ENCODE data around the gene FERMT1.
A peak's percentile ranks its signal among the peaks of the same experiment; 100 is the strongest.
"Not testable (repeated sequence)": the region's sequence is repeated elsewhere in the genome, so short reads cannot be mapped to it uniquely, and the experiment has no call there.

Gene FERMT1

DNA sequence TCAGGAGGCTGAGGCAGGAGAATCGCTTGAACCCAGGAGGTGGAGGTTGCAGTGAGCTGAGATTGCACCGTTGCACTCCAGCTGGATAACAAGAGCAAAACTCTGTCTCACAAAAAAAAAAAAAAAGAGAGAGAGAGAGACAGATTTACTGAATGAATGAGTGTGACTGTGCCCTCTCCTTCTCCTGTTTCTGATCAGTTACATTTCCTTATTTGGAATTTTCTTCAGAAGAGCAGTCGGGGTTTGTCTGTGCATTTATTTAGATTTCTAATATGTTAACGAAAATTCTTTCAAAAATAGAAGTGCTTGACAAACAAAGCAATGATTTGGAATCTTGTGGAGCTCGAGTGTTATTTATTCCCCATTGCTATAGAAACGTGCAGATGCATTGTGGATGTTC, 62.6 kb downstream of the FERMT1 start:
- no peak for DNase-seq (ENCODE audit: low read depth)
- no peak overlapping the region for H3K4me3 ChIP-seq (replicated peaks; ENCODE audit: low read depth, low read length)
- TF ChIP-seq, protein P1, sequence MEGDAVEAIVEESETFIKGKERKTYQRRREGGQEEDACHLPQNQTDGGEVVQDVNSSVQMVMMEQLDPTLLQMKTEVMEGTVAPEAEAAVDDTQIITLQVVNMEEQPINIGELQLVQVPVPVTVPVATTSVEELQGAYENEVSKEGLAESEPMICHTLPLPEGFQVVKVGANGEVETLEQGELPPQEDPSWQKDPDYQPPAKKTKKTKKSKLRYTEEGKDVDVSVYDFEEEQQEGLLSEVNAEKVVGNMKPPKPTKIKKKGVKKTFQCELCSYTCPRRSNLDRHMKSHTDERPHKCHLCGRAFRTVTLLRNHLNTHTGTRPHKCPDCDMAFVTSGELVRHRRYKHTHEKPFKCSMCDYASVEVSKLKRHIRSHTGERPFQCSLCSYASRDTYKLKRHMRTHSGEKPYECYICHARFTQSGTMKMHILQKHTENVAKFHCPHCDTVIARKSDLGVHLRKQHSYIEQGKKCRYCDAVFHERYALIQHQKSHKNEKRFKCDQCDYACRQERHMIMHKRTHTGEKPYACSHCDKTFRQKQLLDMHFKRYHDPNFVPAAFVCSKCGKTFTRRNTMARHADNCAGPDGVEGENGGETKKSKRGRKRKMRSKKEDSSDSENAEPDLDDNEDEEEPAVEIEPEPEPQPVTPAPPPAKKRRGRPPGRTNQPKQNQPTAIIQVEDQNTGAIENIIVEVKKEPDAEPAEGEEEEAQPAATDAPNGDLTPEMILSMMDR (IDR thresholded peaks at IDR 0.05; ENCODE audit: low read length, missing control alignments): no peak

DNA sequence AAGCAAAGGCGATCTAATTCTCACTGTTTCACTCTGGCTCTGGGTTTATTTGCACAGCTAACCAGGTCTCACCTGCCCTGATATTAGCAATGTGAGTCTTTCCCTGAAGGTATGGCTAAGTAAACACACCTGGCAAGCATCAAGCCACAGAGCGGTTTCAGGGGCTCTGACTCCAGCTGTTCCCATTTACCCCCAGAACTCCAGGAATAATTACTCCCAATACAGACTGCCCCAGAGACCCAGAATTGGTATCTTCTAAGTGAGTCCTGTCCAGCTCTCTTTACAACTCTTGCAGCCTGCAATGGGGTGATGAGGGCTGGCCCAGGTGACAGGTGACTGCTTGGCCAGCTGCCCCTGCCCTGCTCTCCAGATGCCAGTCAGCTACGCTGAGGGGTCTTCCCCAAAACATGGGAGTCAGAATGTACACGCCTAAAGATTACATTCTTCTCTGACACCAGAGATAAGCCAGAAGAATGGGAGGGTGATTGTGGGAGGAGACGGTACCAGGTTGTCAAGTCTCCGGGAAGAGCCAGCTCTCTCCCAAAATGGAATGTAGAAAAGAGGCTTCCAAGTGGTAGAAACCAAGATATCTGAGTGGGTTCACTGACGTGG, 64.0 kb downstream of the FERMT1 start:
- TF ChIP-seq, protein P1 (IDR thresholded peaks at IDR 0.05; ENCODE audit: low read length, missing control alignments): no peak
- DNase-seq (ENCODE audit: low read depth): peak; percentile 66
- no peak overlapping the region for H3K4me3 ChIP-seq (replicated peaks; ENCODE audit: low read depth, low read length)

DNA sequence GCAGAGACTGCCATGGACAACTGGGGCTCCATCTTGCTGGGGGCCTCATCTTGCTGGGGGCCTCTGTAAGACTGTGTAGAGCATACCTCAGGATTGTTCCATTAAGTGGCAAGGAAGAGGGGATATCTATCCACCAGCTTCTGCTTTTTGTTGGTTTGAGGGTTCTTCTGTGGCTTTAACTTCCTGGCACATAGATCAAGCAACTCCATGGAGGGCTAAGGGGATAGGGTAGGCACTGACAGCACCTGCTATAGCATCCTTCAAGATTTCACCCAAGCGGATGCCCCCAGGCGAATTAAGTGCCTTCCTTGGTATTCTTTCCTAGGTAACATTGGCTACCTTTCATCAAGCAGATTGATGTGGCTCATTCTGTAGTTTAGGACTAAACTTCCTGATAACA, 65.1 kb downstream of the FERMT1 start:
- DNase-seq (ENCODE audit: low read depth): no peak
- no peak overlapping the region for H3K4me3 ChIP-seq (replicated peaks; ENCODE audit: low read depth, low read length)
- TF ChIP-seq, protein P1 (IDR thresholded peaks at IDR 0.05; ENCODE audit: low read length, missing control alignments): no peak

DNA sequence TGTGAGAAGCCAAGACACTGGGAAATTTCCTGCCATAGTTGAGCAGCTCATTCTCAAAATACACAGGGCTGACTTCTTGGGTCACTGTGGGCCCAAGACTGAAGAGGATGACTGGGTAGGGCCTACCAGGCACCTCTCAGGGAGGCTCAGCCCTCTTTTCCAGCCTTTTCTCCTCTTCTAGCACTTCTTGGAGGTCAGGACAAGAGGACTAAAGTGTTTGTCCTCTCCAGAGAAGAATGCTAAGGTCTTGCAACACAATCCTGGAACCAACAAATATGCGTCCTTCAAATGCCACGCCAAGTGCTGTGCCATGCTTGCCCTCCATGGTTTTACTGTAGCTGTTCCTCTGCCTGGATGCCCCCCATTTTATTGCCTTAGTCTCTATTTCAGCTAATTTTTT, 65.7 kb downstream of the FERMT1 start:
- no peak overlapping the region for H3K4me3 ChIP-seq (replicated peaks; ENCODE audit: low read depth, low read length)
- no peak for DNase-seq (ENCODE audit: low read depth)
- TF ChIP-seq, protein P1 (IDR thresholded peaks at IDR 0.05; ENCODE audit: low read length, missing control alignments): no peak

DNA sequence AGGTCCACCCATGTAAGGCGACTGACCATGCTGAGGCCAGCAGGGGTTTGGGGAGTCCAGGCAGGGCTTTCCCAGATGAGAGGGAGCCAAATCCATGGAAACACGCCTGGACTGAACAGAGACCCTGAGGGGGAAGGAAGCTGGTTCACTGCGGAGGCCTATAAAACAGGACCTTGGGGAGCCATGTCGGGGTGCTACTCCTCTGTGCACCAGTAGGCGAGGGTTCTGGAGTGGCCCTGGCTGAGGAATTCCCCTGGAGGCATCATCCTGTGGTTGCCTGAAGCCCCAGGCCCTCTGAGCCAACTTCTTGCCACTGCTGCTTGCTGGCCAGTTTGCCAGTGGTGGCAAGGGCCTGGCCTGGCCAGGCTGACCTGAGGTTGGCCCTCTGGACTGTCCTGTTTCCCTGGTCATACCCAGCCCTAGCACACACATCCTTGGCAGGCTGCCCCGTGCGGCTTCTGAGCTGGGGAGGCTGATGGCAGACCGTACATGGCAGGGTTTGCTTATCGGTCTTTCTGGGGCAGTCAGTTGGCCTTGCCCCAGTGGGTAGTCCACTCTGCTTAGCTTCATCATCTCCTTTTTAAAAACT, 66.8 kb downstream of the FERMT1 start:
- TF ChIP-seq, protein P1 (IDR thresholded peaks at IDR 0.05; ENCODE audit: low read length, missing control alignments): no peak
- no peak overlapping the region for H3K4me3 ChIP-seq (replicated peaks; ENCODE audit: low read depth, low read length)
- DNase-seq (ENCODE audit: low read depth): no peak

DNA sequence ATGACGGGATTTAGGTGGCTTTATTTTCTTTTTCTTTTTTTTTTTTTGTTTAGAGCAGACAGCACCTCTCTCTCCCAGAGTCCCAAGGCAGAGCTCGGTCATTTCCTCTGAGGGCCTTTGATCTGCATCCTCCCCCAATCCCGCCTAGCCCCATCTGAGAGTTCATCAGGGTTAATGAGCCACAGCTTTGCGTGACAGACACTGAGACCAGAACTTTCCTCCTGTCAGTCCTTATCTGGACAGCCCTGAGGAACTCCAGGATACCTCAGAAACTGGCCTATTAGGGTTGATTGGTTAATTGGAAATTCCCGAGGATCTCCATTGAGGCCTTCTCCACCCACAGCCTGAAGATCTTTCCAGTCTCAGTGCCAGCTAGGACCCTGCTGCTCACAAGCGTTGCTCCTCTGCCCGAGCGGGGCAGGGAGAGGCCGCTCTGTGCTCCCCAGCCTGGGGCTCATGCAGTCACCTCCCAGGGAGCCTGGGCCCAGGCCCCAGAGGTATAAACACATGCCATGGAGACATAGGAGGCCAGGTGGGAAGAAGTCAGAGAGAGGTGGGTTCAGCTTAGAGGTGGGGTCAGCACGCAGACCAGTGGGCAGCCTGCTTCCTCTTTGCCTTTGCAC, 67.6 kb downstream of the FERMT1 start:
- no peak for DNase-seq (ENCODE audit: low read depth)
- TF ChIP-seq, protein P1 (IDR thresholded peaks at IDR 0.05; ENCODE audit: low read length, missing control alignments): no peak
- no peak overlapping the region for H3K4me3 ChIP-seq (replicated peaks; ENCODE audit: low read depth, low read length)

DNA sequence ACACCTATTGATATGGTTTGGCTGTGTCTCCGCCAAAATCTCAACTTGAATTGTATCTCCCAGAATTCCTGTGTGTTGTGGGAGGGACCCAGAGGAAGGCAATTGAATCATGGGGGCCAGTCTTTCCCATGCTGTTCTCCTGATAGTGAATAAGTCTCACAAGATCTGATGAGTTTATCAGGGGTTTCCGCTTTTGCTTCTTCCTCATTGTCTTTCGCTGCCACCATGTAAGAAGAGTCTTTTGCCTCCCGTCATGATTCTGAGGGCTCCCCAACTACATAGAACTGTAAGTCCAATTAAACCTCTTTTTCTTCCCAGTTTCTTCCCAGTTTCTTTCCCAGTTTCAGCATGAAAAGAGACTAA, 68.2 kb downstream of the FERMT1 start:
- DNase-seq (ENCODE audit: low read depth); H3K4me3 ChIP-seq (replicated peaks; ENCODE audit: low read depth, low read length): not testable (repeated sequence)
